Body of pancreas (tissue), 4 donors: ENCODE data around the gene LYG2.

Experiments used
- CTCF ChIP-seq, 7 experiments: fragments of 450-650 bp in 4 of 7; fragments of 200-600 bp in 3 of 7; sonication (generic) in 3 of 7; IDR thresholded peaks; one replicate each; pipeline ENCODE4 v1.5.1; 2016 to 2019; ENCODE audit warnings: antibody characterized with exemption in 7 of 7
- POLR2A ChIP-seq, 3 donors: fragments of 450-650 bp; IDR thresholded peaks; one replicate each; pipeline ENCODE4 v1.6.1; 2016; ENCODE audit warnings: antibody characterized with exemption in 3 of 3, mild to moderate bottlenecking in 2 of 3

GRCh38 chr2:99216096-99216495, 39.4 kb downstream of the LYG2 start:
- no peak for TF ChIP-seq CTCF (IDR thresholded peaks at IDR 0.05)
- TF ChIP-seq POLR2A (IDR thresholded peaks at IDR 0.05), result no peak
